Left ventricle myocardium inferior (tissue), 1 donor: ENCODE measurements around the gene ELFN1. TPM values are rescaled to one million over a fixed set of nuclear protein-coding genes. Genes with fewer than 3 reads are reported as not detected.

ENCODE experiments used
- DNase-seq: peaks from one replicate; pipeline ENCODE4 v3.0.0-alpha.2; 2020
- H3K27ac ChIP-seq: fragments of 200-600 bp; replicated peaks from 2 replicates; pipeline ENCODE4 v1.8.0; 2021
- H3K27me3 ChIP-seq: fragments of 200-600 bp; 2 replicates; pipeline ENCODE4 v1.8.0; 2021; ENCODE audit warnings: low read depth
- H3K36me3 ChIP-seq: fragments of 200-600 bp; 2 replicates; pipeline ENCODE4 v1.8.0; 2021
- H3K4me1 ChIP-seq: fragments of 200-600 bp; 2 replicates; pipeline ENCODE4 v1.8.0; 2021
- H3K4me3 ChIP-seq: fragments of 200-600 bp; 2 replicates; pipeline ENCODE4 v1.8.0; 2021; ENCODE audit warnings: mild to moderate bottlenecking, moderate library complexity
- H3K9me3 ChIP-seq: fragments of 200-600 bp; replicated peaks from 2 replicates; pipeline ENCODE4 v1.8.0; 2021
- intact Hi-C: fragments of 100-400 bp; cut with micrococcal nuclease; formaldehyde crosslinking; loops from one replicate; pipeline ENCODE4 v1.11.0; 2022
- total RNA-seq: library from RNA; stranded (reverse); fragmentation: NEBNext Ultra II Directional; extraction: Animal tissue kit (Norgen Biotek cat#: 25700); gene quantifications from one replicate; pipeline ENCODE4 v1.2.1, GENCODE V29; 2021
- TF ChIP-seq, protein P1 (sequence below): fragments of 200-600 bp; IDR thresholded peaks from 2 replicates; pipeline ENCODE4 v1.8.0; 2021; ENCODE audit warnings: antibody characterized with exemption, mild to moderate bottlenecking, borderline replicate concordance
- donor health status: DM: no; HTN: yes; CAD: no; lungs with severe emphysema.

ELFN1 gene
- total RNA-seq, 1 donor from 2014 or later: 10.5 TPM

DNA sequence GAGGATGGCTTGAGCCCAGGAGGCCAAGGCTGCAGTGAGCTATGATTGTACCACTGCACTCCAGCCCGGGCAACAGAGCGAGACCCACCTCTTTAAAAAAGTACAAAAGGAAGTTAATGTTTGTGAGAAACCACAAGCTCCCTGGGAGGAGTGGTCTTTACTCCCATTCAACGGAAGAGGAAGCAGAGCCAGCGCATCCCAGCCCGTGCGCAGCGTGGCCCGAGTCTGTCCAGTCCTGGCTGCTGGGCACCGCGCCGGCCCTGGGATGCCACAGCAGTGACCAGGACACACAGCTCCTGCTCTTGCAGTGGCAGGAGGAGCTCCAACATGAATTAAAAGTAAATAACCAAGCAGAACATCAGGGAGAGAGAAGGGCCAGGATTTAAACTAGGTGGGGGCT is 68.4 kb downstream of the ELFN1 start:
- Histone ChIP-seq H3K27ac (no peak overlapping the region), H3K4me1 (peaks cover 27% of the 10 kb centered on the region), H3K9me3 (no peaks in the 10 kb centered on the region), H3K36me3 (no peaks in the 10 kb centered on the region), H3K27me3 (no peaks in the 10 kb centered on the region), H3K4me3 (no peak overlapping the region)
- DNase-seq: no peak
- intact Hi-C loops: no loop called here
- TF ChIP-seq, protein P1, sequence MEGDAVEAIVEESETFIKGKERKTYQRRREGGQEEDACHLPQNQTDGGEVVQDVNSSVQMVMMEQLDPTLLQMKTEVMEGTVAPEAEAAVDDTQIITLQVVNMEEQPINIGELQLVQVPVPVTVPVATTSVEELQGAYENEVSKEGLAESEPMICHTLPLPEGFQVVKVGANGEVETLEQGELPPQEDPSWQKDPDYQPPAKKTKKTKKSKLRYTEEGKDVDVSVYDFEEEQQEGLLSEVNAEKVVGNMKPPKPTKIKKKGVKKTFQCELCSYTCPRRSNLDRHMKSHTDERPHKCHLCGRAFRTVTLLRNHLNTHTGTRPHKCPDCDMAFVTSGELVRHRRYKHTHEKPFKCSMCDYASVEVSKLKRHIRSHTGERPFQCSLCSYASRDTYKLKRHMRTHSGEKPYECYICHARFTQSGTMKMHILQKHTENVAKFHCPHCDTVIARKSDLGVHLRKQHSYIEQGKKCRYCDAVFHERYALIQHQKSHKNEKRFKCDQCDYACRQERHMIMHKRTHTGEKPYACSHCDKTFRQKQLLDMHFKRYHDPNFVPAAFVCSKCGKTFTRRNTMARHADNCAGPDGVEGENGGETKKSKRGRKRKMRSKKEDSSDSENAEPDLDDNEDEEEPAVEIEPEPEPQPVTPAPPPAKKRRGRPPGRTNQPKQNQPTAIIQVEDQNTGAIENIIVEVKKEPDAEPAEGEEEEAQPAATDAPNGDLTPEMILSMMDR: no peak

DNA sequence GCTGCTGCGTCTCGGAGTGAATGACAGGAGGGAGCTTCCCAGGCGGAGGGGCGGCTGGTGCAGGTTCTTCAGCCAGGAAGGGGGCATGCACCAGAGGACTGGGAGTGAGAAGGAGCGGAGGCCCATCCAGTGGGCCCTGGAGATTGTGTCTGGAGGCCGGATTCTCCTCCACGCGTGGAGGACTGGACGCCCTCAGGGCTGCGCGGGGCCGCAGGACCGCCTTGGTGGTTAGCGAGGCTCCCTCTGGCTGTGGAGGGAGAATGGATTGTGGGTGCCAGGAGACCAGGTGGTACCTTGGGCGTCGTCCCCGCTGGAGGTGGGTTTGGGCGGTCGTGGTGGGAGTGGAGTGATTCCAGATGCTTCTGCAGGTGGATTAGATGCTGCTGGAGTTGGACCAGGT is 68.9 kb downstream of the ELFN1 start:
- Histone ChIP-seq H3K9me3 (no peaks in the 10 kb centered on the region), H3K4me3 (no peak overlapping the region), H3K27me3 (no peaks in the 10 kb centered on the region), H3K27ac (no peak overlapping the region), H3K4me1 (peaks cover 28% of the 10 kb centered on the region), H3K36me3 (no peaks in the 10 kb centered on the region)
- TF ChIP-seq, protein P1: no peak
- intact Hi-C loops: no loop called here
- DNase-seq: no peak

DNA sequence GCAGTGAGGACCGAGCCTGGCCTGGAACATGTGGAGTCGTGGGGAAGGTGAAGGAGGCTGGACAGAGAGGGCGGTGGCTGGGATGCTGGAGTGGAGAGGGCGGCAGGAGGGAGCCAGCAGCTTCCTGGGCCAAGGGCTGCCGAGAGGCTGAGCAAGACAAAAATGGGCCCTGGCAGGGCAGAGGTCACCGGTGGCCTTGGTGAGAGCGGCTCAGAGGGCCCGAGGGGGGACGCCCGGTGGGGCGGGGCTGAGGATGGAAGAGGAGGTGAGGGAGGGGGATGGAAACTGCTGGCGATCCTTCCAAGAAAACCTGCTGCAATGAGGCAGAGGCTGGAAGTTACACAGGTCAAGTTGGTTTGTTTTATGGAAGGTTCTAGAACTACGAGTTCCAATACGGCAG is 69.5 kb downstream of the ELFN1 start:
- no peak for DNase-seq
- TF ChIP-seq, protein P1: no peak
- Histone ChIP-seq H3K27ac (no peak overlapping the region), H3K4me3 (no peak overlapping the region), H3K9me3 (no peaks in the 10 kb centered on the region), H3K27me3 (no peaks in the 10 kb centered on the region), H3K4me1 (peaks cover 28% of the 10 kb centered on the region), H3K36me3 (peaks cover 2% of the 10 kb centered on the region)
- intact Hi-C loops: no loop called here

DNA sequence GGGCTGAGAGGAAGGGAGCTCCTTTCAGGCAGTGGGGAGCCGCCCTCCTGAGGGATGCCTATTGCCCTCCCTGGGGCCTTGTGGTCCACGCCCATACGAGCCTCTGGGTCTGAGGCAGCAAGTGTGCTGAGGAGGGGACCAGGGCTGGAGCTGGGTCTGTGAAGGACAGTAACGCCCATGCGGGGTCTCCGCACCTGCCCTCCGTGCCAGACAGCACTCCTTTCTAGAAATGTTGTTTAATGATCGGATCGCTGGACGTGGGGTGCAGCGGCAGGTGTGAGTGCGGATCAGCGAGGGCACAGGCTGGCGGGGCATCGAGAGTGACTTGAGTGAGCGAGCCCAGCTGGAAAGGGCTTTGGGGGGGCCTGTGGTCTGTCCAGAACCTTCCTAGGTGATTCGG is 70.1 kb downstream of the ELFN1 start:
- intact Hi-C loops: no loop called here
- peaks cover 8% of the 10 kb centered on the region for H3K36me3 ChIP-seq
- no peak overlapping the region for H3K27ac ChIP-seq
- TF ChIP-seq, protein P1: no peak
- H3K4me1 ChIP-seq: peaks cover 28% of the 10 kb centered on the region
- no peak overlapping the region for H3K4me3 ChIP-seq
- H3K27me3 ChIP-seq: no peaks in the 10 kb centered on the region
- no peak for DNase-seq
- H3K9me3 ChIP-seq: no peaks in the 10 kb centered on the region

DNA sequence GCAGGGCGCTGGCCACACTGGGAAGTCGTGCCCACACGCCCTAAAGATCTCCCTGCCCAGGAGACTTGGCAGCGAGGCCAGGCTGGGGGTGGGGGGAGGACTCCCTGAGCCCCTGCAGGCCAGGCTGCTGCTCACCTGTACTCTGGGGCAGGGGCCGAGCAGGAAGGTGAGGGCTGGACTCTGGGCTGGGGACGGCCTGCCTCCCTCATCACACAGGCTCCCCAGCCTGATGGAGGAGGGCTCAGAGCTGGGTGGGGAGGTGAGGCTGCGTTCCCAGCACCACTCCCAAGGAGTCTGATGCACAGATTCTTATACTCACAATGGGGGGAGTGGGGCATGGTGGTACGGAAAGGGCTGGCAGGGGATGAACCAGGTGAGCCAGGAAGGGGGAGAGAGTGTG is 71.2 kb downstream of the ELFN1 start:
- Histone ChIP-seq H3K4me3 (peak overlapping the region; percentile 45), H3K27me3 (no peaks in the 10 kb centered on the region), H3K4me1 (peaks cover 28% of the 10 kb centered on the region), H3K36me3 (peaks cover 17% of the 10 kb centered on the region), H3K9me3 (no peaks in the 10 kb centered on the region), H3K27ac (no peak overlapping the region)
- no peak for DNase-seq
- TF ChIP-seq, protein P1: no peak
- intact Hi-C loops: no loop called here
